Inflammatory macrophage (primary cell): ENCODE measurements around the gene DNMT3B.
"Not testable (repeated sequence)": the region's sequence is repeated elsewhere in the genome, so short reads cannot be mapped to it uniquely, and the experiment has no call there.

ENCODE experiments used
- DNase-seq, 2 donors: peaks; one replicate each; pipeline ENCODE4 v3.0.0-alpha.2; 2020 to 2022

Gene DNMT3B

DNA sequence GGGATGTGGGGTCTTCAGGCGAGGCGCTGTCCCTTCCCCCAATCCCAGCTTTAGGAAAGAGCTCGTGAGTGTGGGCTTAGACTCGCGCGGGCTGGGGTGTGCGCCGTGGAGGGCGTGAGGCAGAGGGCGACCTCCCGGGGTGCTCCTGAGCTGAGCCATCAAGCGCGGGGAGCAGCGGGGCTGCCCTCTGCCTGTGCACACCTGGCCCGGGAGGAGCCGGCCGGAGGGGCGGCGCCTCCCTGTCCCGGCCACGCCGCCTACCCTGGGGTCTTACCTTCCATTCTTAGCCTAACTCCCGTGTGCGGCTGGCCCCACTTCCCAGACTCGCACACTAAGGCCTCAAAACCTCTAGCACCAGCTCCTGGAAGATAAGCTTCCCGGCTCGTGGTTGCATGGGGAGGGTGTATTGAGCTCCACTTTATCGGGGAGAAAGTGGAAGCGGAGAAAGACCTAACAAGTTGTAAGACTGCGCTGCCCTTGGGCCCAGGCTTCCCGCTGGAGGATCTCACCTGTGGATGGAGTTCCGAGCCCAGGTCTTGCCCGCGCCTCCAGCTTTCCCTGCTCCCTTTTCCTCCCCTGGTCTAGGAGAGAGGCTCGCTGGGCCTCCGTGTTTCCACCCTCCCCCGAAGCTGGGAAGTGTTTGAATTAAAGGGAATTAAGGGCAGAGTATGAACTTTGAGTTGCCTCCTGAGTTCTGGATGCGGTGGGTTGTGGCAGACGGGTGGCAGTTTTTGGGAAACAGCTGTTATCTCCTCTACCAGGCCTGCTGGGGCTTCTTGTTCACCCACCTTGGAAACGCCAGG is 1.2 kb downstream of the DNMT3B start:
- no peak for DNase-seq

DNA sequence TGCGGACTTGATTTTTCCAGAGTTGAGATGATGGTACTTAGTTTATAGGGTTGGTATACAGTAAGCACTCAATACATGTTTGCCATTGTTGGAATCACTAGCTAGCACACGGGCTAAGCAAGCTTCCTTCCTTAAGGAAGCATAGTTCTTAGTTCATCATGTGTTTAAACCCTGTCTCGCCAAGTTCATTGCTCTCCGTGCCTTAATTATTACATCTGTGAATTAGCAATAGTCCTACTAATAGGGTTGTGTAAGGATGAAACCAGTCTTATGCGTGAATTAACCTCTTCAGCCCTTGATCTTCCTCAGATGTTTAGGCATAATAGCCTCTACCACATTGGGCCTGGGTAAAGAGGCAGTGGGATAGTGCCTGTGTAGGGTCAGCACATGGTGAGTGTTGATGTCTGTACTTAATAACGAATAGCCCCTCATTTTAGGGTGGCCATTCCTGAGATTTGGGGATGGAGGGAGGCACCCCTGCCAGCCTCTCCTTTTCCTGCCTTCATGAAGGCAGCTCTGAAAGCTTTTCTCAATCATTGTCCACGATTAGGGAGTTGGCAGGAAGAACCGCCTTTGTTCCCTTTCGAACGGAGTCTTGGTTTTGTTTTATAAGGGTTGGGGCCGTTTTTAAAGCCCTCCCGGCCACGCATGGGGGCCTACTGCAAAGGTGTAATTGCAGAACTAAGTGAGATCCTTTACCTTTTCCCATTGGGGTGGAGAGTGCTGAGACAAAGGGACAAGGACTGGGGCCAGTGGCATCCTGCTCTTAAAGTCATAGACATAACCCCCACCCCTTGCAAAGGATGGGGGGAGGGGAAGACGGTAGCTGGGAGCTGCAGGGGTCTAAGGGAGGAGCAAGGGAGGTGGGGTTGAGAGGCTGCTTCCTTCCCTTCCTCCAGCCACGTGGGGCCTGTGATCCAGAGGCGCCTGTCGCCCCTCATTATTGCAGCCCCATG is 2.1 kb downstream of the DNMT3B start:
- DNase-seq = no peak

DNA sequence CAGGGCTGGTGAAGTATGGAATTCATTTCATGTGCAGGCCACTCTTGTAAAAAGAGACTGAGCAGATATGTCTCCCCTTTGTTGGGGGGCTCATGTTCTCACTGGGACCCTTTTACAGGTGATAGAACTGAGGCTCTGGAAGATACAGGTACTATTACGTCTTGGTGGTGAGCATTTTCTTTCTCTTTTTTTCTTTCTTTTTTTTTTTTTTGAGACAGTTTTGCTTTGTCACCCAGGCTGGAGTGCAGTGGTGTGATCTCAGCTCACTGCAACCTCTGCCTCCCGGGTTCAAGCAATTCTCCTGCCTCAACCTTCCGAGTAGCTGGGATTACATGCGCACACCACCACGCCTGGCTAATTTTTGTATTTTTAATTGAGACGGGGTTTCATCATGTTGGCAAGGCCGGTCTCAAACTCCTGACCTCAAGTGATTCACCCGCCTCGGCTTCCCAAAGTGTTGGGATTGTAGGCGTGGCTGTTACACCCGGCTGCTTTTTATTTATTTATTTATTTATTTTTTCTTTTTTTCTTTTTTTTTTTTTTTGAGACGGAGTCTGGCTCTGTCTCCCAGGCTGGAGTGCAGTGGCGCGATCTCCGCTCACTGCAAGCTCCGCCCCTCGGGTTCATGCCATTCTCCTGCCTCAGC is 3.2 kb downstream of the DNMT3B start:
- DNase-seq = not testable (repeated sequence)

DNA sequence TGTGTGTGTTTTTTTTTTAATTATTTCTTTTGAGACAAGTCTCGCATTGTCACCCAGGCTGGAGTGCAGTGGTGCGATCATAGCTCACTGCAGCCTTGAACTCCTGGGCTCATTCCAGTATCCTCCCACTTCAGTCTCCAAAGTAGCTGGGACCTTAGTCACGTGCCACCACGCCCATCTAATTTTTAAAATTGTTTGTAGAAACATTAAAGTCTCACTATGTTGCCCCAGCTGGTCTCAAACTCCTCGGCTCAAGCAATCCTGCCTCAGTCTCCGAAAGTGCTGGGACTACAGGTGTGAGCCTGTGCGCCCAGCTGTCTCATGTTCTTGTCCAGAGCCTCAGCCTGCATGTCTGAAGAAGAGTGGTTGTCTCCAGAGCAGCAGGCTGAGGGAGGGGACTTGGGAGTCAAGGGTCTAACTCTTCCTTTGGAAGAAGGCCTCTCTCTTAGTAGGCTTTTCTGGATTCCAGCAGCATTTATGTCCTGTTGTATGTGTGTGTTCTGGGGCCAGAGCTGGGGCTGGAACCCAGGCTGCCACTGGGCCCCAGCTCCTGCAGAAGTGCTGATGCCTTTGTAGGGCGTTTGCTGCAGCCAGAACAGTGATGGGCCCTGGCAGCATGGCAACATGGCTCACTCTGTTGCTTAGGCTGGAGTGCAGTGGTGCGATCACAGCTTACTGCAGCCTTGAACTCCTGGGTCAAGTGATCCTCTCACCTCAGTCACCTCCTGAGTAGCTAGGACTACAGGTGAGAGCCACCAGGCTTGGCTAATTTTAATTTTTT is 5.4 kb downstream of the DNMT3B start:
- DNase-seq = no peak

DNA sequence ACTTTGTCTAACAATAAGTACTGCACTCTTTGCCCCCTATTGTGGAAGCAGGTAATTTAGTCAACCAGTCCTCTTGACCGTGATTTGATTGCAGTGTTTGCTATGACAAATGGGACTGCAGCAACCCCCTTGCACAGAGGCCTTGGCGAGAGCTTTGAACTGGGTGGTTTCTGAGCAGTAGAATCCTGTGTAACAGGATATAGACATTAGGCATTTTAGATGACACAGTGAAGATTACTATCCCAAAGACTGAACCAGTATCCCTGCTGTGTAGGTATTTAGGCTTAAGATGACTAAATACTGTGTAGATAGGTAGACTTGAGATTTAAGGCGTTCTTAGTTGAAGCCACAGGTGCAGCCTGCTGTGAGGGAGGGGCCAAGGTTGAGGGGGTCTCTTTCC is 9.9 kb downstream of the DNMT3B start:
- DNase-seq = no peak

DNA sequence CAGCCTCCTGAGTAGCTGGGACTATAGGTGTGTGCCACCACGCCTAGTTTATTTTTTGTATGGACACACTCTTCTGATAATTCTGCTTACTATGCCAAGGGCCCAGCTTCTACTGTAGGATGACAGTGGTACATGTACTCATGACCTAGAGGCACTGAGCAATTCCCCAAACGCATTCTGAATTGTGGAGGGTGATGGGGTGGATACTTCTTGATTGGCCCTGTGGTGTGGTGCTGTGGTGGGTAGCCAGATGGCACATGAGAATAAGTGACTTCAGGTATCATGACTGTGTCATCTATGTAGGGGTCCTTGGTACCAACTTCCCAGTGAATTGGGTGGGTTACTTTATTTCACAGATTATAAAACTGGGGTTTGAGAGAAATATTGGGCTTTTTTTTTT is 11.0 kb downstream of the DNMT3B start:
- no peak for DNase-seq

DNA sequence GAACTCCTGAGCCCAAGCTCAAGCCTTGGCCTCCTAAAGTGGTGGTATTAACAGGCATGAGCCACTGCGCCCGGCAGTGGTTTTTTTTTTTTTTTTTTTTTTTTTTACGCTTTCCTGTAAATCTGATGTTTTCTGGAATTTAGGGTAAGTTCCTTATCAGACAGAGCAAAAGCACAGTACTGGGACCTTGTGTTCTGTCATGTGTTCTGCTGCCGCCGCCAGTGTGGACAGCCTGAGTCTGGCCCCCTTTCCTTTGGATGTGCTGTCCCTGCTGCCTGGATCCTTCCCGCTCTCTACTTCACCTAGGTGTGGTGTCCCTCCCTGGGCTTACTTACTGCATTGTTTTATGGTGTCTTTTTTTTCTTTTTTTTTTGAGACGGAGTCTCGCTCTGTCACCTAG is 11.7 kb downstream of the DNMT3B start:
- no peak for DNase-seq

DNA sequence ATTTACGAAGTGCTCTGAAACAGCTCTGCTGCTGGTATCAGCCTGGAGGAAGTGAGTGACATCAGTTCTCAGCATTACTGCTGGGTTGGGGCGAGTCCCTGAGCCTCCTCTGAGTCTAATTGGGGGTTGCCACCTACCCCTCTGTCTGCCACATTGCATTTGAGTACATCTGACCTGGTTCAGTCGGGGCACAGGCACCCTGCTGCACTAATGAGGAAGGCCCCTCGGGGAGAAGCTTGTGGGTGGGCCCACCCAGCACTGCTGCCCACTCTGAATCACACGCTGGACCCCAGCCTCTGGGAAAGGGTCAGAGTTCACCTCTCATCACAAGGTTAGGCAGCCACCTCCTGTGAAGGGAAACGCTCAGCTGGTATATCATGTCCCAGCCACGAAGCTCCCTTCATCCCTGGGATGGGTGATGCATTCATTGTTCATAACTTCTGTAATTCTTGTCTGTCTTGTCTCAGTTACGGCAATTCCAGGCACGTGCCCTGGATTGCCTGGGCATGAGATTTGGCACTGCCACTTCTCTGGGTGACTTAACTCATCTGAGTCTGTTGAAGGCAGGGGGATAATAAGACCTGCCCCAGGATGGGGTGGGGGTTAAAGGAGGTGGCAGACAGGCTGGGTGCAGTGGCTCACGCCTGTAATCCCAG is 13.3 kb downstream of the DNMT3B start:
- DNase-seq = peak in 1 of 2 donors; percentile 57

DNA sequence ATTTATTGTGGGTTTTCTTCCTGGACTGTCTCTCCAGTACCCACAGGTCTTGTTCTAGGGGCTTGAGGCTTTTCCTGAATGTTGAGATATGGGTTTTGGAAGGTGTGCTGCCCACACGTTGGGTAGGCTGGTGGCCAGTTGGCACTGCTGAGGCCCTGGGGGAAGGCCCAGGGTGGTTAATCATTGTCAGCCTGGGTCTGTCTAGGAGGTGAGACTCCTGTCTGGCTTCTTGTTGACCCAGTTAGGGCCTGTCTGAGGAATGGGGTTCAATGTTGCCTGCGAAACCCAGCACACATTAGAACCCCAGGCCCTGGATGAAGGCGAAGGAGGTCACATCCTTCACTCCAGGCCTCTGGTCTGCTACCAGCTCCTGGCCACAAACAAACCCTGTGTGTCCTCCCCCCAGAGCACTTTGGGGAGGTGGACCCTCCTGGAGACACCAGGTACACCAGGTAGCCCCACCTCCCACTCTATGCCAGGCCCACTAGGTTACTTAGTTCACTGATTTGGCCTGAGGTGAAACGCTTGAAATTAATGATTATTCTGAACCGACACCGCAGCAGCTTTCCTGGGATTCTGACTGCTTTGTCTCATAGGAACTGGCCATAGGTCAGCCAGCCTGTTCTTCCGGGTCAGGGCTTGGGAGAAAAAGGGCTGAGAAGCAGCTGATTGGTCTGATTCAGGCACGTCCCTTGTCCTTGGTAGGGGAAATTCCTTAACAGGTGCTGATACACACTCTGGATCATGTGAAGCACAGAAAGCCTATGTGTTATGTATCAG is 15.2 kb downstream of the DNMT3B start:
- DNase-seq = no peak

DNA sequence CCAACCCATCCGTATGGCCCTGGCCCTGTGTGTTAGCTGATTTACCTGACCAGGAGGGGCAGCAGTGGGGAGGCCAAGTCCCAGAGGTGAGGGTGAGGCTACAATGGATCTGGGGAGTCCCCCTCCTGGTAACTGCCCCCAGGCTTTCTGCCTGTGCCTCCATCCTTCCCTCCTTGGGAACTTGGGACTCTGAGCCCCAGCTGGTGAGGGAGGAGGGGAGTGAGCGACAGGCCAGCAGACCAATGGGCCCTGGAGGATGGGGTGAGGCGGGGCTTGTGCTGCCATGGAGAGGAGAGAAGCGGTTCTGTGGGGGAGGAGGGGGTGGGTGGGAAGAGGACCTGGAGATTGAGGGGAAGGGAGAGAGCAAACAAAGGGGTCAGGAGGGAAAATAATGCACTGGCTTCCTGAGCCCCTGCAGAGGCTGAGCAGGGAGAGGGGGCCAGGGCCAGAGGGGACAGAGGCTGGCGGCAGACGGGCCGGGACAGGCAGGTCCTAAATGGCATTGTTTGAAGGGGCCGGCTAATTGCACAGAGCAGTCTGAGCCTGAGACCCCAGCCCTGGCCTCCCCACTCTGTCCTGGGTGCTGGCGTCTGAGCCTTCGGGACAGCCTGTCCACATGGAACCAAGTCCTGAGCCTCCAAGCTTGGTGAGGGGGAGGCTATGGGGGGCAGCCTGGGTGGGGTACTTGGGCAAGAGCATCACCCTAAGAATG is 17.5 kb downstream of the DNMT3B start:
- no peak for DNase-seq

DNA sequence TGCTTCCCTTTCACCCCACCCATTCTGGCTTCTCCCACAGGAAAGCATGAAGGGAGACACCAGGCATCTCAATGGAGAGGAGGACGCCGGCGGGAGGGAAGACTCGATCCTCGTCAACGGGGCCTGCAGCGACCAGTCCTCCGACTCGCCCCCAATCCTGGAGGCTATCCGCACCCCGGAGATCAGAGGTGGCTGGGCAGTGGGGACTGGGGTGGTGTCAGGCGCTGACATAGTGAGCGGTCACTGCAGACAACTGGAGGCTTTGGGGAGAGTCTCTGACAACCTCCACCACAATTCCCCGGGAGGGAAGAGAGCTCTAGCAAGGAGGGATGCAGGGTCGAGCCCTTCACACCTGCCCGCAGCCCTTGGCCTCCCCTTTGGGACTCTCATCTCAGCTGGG is 18.1 kb downstream of the DNMT3B start:
- DNase-seq = no peak

DNA sequence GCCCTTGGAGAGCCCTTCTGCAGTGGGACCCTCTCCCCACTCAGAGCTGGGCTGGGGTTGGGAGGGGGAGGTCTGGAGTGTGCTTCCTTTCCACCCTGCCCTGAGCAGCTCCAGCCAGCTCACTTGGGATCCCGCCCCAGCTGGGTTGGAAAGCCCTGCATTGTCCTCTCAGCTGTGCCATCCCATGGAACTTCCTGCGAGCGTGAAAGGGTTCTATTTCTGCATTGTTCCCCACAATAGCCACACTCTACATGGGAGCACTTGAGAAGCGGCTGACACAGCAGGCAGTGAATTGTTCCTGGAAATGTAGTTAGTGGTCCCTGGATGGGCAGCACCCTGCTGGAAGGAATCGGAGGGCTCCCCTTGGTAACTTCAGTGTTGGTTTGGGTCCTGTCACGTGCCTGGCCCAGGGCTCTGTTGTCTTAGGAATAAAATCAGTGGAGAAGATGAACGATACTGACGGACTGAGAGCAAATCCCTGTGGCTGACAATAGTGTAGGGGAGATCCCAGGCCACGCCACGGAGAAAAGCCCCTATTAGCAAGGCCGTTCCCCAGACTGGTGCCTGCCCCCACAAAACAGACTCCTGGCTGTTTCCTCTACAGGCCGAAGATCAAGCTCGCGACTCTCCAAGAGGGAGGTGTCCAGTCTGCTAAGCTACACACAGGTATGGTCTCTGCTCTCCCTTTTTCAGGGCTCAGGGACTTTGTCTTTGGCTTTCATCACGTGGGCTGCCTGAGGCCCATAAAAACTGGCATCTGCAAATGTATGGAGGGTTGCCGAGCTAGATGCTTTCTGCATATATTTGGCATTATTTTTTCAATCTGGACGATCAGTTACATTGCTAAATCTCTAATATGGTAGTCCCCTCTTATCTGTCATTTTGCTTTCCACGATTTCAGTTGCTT is 18.8 kb downstream of the DNMT3B start:
- no peak for DNase-seq

DNA sequence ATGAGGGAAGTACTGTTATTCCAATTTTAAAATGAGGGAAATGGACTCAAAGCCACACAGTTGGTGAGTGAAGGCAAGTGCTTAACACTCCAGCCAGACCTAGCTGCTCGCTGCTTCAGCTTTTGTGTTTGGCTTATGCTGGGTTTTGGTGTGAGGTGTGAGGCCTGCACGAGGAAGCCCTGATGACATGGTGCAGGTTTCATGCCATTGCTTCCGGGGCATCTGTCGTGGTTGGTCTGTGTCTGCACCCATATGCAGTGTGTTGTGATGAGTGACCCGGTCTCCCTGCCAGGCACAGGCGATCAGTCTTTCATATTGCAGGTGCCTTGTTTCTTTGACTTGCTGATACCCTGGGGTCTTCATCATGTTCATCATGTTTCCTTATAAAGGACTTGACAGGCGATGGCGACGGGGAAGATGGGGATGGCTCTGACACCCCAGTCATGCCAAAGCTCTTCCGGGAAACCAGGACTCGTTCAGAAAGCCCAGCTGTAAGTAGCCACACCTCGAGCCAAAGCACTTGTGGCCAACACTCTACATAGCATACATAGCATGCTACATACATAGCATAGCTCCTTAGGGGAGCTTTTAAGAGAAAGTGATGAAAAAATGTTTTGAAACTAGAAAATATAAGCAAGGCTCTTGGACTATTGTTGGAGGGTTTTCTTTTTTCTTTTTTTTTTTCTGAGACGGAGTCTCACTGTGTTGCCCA is 22.3 kb downstream of the DNMT3B start:
- no peak for DNase-seq

DNA sequence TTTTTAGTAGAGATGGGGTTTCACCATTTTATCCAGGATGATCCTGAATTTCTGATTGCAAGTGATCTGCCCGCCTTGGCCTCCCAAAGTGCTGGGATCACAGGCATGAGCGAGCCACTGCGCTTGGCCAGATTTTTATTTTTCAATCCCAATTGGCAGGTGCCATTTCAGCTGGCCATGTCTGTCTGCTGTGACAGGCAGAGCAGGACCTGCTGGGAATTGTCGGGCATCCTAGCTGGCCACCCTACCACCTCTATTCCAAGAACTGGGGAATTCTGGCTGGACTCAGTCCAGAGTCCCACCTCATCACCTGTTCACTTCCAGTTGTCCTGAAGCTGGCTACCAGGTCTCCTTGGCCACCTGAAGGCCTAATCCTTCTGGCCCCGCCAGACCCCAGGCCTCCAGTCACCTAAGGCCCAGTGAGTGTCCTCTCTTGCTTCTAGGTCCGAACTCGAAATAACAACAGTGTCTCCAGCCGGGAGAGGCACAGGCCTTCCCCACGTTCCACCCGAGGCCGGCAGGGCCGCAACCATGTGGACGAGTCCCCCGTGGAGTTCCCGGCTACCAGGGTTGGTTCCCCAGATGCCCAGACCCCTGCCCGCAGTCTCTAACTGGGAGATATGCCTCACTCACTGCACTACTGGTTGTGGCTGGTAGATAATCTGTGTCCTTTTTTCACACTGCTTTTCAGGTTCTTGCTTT is 24.0 kb downstream of the DNMT3B start:
- DNase-seq = no peak

DNA sequence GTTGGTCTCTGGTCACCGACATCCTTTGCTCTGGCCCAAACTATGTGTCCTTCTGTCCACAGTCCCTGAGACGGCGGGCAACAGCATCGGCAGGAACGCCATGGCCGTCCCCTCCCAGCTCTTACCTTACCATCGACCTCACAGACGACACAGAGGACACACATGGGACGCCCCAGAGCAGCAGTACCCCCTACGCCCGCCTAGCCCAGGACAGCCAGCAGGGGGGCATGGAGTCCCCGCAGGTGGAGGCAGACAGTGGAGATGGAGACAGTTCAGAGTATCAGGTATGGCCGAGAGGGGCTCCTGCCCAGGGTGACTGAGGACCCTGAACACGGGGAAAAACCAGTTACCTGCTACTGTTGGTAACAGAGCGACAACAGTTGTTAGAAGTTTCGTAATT is 25.0 kb downstream of the DNMT3B start:
- DNase-seq = no peak

DNA sequence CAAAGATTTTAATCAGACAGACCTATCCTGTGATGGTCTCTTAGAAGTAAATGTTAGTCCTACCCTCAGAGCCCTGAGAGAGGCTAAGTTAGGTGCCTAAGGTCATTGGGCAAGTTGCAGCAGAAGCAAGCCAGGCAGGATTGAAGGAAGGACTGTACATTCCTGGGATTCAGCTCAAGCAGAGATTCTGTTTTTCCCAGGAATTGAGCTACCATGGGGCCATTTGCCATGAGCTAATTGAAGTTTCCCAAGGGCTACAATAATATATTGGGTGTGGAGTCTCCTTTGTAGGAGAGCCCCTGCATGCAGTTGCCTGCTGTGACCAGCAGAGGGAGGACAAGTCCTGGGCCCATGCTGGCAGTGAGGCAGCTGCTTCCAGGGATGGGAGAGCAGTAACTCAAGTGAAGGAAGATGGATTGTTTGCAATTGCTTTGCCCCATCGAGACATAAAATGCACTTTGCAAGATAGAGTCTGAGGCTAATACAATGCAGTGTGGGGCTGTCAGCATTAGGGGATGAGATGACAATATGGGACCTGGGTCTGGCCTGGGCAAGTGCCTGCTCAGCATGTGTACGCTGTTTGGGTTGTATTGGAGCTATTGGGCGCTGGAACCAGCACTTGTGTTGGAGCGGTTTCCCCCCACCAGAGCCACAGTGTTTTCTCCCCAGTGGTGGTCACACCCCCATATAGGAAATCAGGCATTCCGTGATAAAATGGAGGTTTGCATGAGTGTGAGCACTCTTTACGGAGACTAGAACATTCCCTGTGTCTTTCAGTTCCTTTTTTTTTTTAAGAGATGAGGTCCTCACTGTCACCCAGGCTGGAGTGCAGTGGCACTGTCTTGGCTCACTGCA is 27.9 kb downstream of the DNMT3B start:
- peak; percentile 67 to 77 for DNase-seq

DNA sequence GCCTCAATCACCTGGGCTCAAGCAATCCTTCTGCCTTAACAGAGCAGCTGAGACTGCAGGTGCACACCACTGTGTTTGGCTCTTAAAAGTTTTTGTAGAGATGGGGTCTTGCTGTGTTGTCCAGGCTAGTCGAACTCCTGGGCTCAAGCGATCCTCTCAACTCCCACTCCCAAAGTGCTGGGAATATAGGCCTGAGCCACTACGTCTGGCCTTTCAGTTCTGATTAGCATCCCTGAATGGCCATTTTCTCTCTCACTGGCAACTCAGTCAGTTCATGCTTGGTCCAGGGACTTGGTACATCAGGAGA is 28.5 kb downstream of the DNMT3B start:
- no peak for DNase-seq
